ENCODE measurements around the gene FNDC3B.

FNDC3B gene

GRCh38 chr3:172154768-172155664 lies 115.6 kb downstream of the FNDC3B start:
- Histone ChIP-seq H3K36me3 (ENCODE audit: insufficient read depth, low read length) (no peaks in the 10 kb centered on the region), H3K9ac (ENCODE audit: low read depth, low read length) (no peak overlapping the region), H3K9me3 (ENCODE audit: control insufficient read depth, insufficient read depth, low read length) (no peaks in the 10 kb centered on the region), H3K4me1 (ENCODE audit: insufficient read depth, low read length) (peaks cover 50% of the 10 kb centered on the region)

- H3K9me3 ChIP-seq (ENCODE audit: control insufficient read depth, insufficient read depth, low read length), result no peaks in the 10 kb centered on the region
- peaks cover 55% of the 10 kb centered on the region for H3K4me1 ChIP-seq (ENCODE audit: insufficient read depth, low read length)
- no peak overlapping the region for H3K9ac ChIP-seq (ENCODE audit: low read depth, low read length)
- no peaks in the 10 kb centered on the region for H3K36me3 ChIP-seq (ENCODE audit: insufficient read depth, low read length)
Observed at GRCh38 chr3:172155897-172156585, 116.7 kb downstream of the FNDC3B start.

GRCh38 chr3:172156586-172156955 lies 117.2 kb downstream of the FNDC3B start:
- Histone ChIP-seq H3K4me1 (ENCODE audit: insufficient read depth, low read length) (peaks cover 59% of the 10 kb centered on the region), H3K9ac (ENCODE audit: low read depth, low read length) (no peak overlapping the region), H3K36me3 (ENCODE audit: insufficient read depth, low read length) (no peaks in the 10 kb centered on the region; the same call in 1 of the 2 replicates), H3K9me3 (ENCODE audit: control insufficient read depth, insufficient read depth, low read length) (no peaks in the 10 kb centered on the region)

- peaks cover 50% of the 10 kb centered on the region for H3K4me1 ChIP-seq (ENCODE audit: insufficient read depth, low read length)
- H3K36me3 ChIP-seq (ENCODE audit: insufficient read depth, low read length), result no peaks in the 10 kb centered on the region; the same call in 1 of the 2 replicates
- no peak overlapping the region for H3K9ac ChIP-seq (ENCODE audit: low read depth, low read length)
- H3K9me3 ChIP-seq (ENCODE audit: control insufficient read depth, insufficient read depth, low read length), result no peaks in the 10 kb centered on the region
Observed at GRCh38 chr3:172157564-172158258, 118.3 kb downstream of the FNDC3B start.

GRCh38 chr3:172158741-172159140 lies 119.4 kb downstream of the FNDC3B start:
- no peaks in the 10 kb centered on the region for H3K9me3 ChIP-seq (ENCODE audit: control insufficient read depth, insufficient read depth, low read length)
- peaks cover 41% of the 10 kb centered on the region for H3K4me1 ChIP-seq (ENCODE audit: insufficient read depth, low read length)
- no peak overlapping the region for H3K9ac ChIP-seq (ENCODE audit: low read depth, low read length)
- no peaks in the 10 kb centered on the region; the same call in 1 of the 2 replicates for H3K36me3 ChIP-seq (ENCODE audit: insufficient read depth, low read length)

- Histone ChIP-seq H3K36me3 (ENCODE audit: insufficient read depth, low read length) (no peaks in the 10 kb centered on the region; the same call in 1 of the 2 replicates), H3K9ac (ENCODE audit: low read depth, low read length) (no peak overlapping the region), H3K4me1 (ENCODE audit: insufficient read depth, low read length) (peaks cover 39% of the 10 kb centered on the region), H3K9me3 (ENCODE audit: control insufficient read depth, insufficient read depth, low read length) (no peaks in the 10 kb centered on the region)
Observed at GRCh38 chr3:172159376-172159775, 120.0 kb downstream of the FNDC3B start.

- Histone ChIP-seq H3K4me1 (ENCODE audit: insufficient read depth, low read length) (peaks cover 33% of the 10 kb centered on the region), H3K9ac (ENCODE audit: low read depth, low read length) (no peak overlapping the region), H3K36me3 (ENCODE audit: insufficient read depth, low read length) (no peaks in the 10 kb centered on the region; the same call in 1 of the 2 replicates), H3K9me3 (ENCODE audit: control insufficient read depth, insufficient read depth, low read length) (no peaks in the 10 kb centered on the region)
Observed at GRCh38 chr3:172159962-172160538, 120.7 kb downstream of the FNDC3B start.

GRCh38 chr3:172161133-172161789 lies 121.9 kb downstream of the FNDC3B start:
- H3K4me1 ChIP-seq (ENCODE audit: insufficient read depth, low read length), result peaks cover 27% of the 10 kb centered on the region
- no peaks in the 10 kb centered on the region; the same call in 1 of the 2 replicates for H3K36me3 ChIP-seq (ENCODE audit: insufficient read depth, low read length)

GRCh38 chr3:172161959-172162358 lies 122.6 kb downstream of the FNDC3B start:
- Histone ChIP-seq H3K4me1 (ENCODE audit: insufficient read depth, low read length) (peaks cover 23% of the 10 kb centered on the region), H3K9me3 (ENCODE audit: control insufficient read depth, insufficient read depth, low read length) (no peaks in the 10 kb centered on the region), H3K36me3 (ENCODE audit: insufficient read depth, low read length) (no peaks in the 10 kb centered on the region; the same call in 1 of the 2 replicates), H3K9ac (ENCODE audit: low read depth, low read length) (no peak overlapping the region)

More at GRCh38 chr3:172161133-172161789, 121.9 kb downstream of the FNDC3B start:
- H3K9me3 ChIP-seq (ENCODE audit: control insufficient read depth, insufficient read depth, low read length), result no peaks in the 10 kb centered on the region
- H3K9ac ChIP-seq (ENCODE audit: low read depth, low read length), result no peak overlapping the region

GRCh38 chr3:172163320-172163719 lies 123.9 kb downstream of the FNDC3B start:
- Histone ChIP-seq H3K36me3 (ENCODE audit: insufficient read depth, low read length) (no peaks in the 10 kb centered on the region; the same call in 1 of the 2 replicates), H3K9me3 (ENCODE audit: control insufficient read depth, insufficient read depth, low read length) (no peaks in the 10 kb centered on the region), H3K4me1 (ENCODE audit: insufficient read depth, low read length) (peaks cover 23% of the 10 kb centered on the region), H3K9ac (ENCODE audit: low read depth, low read length) (no peak overlapping the region)

- peaks cover 27% of the 10 kb centered on the region for H3K4me1 ChIP-seq (ENCODE audit: insufficient read depth, low read length)
- H3K9ac ChIP-seq (ENCODE audit: low read depth, low read length), result no peak overlapping the region
- no peaks in the 10 kb centered on the region for H3K9me3 ChIP-seq (ENCODE audit: control insufficient read depth, insufficient read depth, low read length)
- H3K36me3 ChIP-seq (ENCODE audit: insufficient read depth, low read length), result no peaks in the 10 kb centered on the region; the same call in 1 of the 2 replicates
Observed at GRCh38 chr3:172164620-172165362, 125.4 kb downstream of the FNDC3B start.

- H3K4me1 ChIP-seq (ENCODE audit: insufficient read depth, low read length), result peaks cover 31% of the 10 kb centered on the region
- H3K36me3 ChIP-seq (ENCODE audit: insufficient read depth, low read length), result no peaks in the 10 kb centered on the region; the same call in 1 of the 2 replicates
- no peaks in the 10 kb centered on the region for H3K9me3 ChIP-seq (ENCODE audit: control insufficient read depth, insufficient read depth, low read length)
- H3K9ac ChIP-seq (ENCODE audit: low read depth, low read length), result no peak overlapping the region
Observed at GRCh38 chr3:172166261-172166660, 126.9 kb downstream of the FNDC3B start.

GRCh38 chr3:172166890-172167289 lies 127.5 kb downstream of the FNDC3B start:
- Histone ChIP-seq H3K9me3 (ENCODE audit: control insufficient read depth, insufficient read depth, low read length) (no peaks in the 10 kb centered on the region), H3K4me1 (ENCODE audit: insufficient read depth, low read length) (peaks cover 31% of the 10 kb centered on the region), H3K36me3 (ENCODE audit: insufficient read depth, low read length) (no peaks in the 10 kb centered on the region), H3K9ac (ENCODE audit: low read depth, low read length) (no peak overlapping the region)
